Stimulated activated CD4-positive, alpha-beta T cell treated with anti-CD3 and anti-CD28 coated beads, Interleukin-12 subunit alpha, Interleukin-12 subunit beta, amount 100 ng/mL, for 48 hours (primary cell): ENCODE measurements around the gene VPS18.

Source experiments
- DNase-seq, 3 donors: peaks; one replicate each; pipeline ENCODE4 v3.0.0-alpha.2; 2020; ENCODE audit warnings: low read depth in 2 of 3, low spot score in 1 of 3

Gene VPS18

DNA sequence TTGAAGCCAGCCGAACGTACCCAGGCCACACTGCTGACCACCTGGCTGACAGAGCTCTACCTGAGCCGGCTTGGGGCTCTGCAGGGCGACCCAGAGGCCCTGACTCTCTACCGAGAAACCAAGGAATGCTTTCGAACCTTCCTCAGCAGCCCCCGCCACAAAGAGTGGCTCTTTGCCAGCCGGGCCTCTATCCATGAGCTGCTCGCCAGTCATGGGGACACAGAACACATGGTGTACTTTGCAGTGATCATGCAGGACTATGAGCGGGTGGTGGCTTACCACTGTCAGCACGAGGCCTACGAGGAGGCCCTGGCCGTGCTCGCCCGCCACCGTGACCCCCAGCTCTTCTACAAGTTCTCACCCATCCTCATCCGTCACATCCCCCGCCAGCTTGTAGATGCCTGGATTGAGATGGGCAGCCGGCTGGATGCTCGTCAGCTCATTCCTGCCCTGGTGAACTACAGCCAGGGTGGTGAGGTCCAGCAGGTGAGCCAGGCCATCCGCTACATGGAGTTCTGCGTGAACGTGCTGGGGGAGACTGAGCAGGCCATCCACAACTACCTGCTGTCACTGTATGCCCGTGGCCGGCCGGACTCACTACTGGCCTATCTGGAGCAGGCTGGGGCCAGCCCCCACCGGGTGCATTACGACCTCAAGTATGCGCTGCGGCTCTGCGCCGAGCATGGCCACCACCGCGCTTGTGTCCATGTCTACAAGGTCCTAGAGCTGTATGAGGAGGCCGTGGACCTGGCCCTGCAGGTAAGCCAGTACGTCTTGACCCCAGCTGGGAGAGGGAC, 6.2 kb downstream of the VPS18 start:
- DNase-seq = no peak

DNA sequence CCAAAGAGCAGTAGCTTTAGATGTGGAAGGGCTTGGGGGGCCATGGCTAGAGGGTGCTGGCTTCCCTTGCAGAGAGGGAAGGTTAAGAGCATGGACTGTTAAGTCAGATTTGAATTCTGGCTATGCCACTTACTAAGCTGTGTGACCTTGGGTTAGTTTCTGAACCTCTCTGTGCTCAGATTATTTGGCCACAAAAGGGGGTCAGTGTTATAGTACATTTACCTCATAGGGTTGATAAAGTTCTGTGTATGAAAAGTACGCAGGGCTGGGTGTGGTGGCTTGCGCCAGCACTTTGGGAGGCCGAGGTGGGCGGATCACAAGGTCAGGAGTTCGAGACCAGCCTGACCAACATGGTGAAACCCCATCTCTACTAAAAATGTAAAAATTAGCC, 6.8 kb downstream of the VPS18 start:
- DNase-seq = no peak

DNA sequence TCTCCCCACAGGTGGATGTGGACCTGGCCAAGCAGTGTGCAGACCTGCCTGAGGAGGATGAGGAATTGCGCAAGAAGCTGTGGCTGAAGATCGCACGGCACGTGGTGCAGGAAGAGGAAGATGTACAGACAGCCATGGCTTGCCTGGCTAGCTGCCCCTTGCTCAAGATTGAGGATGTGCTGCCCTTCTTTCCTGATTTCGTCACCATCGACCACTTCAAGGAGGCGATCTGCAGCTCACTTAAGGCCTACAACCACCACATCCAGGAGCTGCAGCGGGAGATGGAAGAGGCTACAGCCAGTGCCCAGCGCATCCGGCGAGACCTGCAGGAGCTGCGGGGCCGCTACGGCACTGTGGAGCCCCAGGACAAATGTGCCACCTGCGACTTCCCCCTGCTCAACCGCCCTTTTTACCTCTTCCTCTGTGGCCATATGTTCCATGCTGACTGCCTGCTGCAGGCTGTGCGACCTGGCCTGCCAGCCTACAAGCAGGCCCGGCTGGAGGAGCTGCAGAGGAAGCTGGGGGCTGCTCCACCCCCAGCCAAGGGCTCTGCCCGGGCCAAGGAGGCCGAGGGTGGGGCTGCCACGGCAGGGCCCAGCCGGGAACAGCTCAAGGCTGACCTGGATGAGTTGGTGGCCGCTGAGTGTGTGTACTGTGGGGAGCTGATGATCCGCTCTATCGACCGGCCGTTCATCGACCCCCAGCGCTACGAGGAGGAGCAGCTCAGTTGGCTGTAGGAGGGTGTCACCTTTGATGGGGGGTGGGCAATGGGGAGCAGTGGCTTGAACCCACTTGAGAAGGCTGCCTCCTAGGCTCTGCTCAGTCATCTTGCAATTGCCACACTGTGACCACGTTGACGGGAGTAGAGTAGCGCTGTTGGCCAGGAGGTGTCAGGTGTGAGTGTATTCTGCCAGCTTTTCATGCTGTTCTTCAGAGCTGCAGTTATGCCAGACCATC, 8.6 kb downstream of the VPS18 start:
- DNase-seq = no peak

DNA sequence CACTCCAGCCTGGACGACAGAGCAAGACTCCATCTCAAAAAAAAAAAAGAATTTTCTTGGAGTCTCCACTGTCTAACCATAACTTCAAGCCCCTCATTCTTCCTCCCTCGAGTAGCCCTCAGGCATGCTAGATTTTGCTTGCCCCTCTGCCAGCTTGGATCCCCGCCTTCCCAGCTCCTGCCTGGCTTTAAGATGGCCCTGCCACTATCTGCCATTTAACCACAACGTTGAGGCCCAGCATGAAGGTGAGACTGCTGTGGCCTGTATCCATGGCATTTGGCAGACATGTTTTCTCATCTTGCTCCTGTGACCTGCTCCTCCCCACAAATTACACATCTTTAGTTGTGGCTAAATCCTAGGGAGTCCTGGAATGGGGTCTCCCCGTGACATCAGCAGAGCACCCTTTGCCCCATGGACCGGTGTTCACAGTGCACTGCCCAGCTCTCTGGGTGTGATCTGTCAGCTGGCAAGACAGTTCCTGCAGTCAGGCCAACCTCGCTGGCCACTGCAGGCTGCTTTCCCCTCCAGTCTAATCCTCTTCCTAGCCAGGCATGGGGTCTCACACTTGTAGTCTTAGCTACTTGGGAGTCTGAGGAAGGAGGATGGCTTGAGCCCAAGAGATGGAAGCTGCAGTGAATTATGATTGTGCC, 10.4 kb downstream of the VPS18 start:
- DNase-seq = no peak

DNA sequence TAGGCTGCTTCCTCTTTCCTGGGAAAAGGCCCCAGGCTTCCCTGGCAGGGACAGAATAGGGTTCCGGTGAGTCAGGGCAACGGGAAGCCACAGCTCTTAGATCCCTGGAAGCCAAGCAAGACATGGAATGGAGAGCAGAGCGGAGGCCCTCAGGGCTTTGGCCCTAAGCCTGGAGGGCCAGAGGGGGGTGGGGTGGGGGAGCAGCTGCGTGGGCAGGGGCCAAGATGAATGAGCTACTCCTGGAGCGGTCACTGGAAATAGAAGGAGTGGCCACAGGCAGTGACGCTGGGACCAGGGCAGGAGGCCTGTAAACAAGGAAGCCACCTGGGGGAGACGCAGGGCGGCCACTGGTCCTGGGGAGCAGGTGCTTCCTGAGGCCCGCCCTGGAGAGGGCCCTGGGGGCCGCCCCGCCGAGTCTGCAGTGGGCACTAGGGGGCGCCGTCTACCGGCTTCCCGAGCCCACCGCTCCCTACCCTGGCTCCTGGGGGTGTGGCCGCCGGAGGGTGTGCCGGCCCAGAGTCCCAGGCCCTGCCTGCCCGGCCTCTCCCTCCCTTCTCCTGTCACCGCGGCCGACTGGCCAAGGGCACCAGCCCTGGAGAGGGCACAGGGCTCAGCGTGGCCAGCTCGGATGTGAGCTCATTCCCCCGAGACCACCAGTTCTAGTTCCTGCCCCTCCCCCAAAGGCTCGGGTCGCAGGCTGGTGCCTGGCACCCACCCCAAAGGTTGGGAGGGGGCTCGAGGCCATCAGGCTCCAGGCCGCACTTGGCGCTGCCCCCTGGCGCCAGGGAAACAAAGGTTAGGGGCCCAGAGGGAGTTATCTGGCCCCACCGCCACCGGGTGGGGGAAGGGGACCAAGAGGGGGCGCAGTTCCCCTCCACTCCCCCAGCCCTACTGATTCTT, 12.1 kb downstream of the VPS18 start:
- DNase-seq = peak; percentile 70 to 78 (median 76)

DNA sequence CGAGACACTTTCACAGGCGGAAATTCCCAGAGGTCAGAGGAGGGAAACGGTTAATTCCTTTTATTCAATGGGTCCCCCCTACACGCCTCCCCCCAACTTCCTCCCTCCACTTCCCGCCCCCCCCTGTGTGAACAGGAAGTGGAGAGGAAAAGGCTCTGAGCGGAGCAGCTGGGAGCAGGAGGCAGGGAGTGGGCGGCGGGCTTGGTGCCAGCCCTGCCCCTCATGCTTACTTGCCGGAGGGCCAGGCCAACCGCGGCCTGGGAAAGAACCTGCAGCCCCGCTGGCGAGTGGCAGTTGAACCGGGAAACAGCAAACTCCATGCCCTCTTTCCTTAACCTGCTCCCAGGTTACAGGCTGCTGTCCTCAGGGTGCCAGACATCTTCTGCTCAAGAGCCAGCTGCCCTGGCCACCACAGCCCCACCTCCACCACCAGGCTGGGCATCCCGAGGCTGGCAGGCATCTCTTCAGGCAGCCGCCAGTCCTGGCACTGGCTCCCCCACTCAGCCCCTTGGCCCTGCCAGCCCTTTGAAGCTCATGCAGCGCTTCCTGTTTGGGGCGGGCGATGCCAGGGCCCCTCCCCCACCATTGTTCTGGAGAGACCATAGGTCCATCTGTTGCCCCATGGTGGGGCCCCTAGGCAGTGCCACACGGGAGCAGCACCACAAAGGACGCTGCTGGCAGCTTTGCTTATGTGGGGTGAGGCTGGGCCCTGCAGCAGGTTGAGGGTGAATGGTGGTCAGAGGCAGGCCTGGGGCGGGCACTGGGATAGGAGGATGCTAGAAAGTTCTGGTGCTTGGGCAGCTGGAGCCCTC, 12.9 kb downstream of the VPS18 start:
- peak in 2 of 3 donors; percentile 31 to 39 for DNase-seq

DNA sequence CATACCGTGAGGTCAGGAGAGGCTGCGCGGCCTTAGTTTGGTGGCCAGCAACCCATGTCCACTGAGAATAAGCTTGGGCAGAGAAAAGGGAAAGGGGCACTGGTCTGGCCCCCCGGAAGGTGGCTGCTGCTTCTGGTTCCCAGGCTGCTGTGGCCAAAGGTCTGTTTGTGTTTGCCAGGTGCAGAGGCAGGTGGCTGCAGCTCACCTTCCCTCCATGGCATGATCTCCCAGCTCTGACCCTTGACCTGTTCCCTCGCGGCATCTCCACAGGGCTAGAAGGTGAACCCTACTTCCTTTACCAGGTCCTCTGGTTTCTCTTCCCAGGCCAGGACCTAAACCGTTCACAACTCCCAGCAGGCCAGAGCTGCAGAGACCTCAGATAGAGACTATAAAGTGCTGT, 13.8 kb downstream of the VPS18 start:
- DNase-seq = no peak

DNA sequence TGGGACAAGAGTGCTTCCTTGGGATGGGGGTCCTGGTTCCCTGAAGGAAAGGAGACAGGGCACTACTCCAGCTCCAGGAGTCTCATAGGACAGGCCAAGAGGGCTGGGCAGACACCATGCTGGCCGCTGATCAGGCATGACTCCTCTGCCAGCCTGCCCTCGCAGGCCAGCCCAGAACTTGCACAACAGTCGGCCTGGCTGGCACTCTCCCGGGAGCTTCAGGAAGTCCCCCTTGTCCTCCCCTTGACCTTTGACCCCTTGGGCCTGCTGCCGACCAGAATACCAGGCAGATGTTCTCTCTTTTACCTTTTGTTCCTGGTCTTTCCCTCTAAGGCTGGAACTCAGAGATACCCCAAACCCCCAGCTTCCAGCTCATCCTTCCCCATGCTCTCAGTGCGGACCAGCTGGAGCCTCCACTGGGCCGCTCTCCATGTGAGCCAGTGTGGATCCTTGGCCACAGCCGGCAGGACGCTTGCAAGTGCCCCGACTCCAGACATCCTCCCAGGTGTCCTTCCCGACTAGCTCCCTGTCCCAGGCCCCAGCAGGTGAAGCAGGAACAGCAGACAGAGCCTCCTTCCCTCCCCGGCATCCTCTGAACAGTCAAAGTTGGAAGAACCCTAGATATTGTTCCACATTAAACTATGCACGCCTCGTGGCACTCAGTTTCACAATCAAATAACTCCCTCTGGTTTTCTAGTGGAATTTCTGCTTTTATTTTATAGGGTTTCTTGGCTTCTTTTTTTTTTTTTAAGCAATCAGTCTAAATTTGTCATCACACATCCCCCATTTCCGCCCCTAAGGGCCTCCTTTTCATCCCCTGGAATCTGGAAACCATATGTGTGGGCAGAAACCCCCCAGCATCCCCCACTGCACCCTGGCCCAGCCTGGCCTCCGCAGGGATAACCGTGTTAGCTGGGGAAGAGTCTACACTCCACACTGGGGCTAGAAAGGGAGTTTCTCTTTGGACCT, 15.7 kb downstream of the VPS18 start:
- no peak for DNase-seq

DNA sequence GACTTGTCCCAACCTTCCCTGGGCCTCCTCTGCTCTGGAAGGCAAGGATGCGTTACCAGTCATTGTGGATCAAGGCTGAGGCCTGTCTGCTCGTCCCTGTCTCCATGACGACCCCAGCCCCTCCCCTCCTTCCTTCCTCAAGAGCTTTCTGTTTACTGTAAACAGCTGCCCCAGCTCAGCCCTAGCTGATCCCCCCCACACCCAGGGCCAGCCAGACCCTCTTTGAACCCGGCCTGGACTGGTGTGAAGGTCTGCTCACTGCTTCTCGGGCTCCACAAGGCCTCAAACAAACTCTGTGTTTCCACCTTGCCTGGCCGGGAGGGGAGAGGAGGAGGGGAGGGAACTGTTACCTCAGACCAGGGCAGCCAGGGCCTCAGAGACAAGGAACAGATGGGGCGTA, 16.9 kb downstream of the VPS18 start:
- DNase-seq = no peak

DNA sequence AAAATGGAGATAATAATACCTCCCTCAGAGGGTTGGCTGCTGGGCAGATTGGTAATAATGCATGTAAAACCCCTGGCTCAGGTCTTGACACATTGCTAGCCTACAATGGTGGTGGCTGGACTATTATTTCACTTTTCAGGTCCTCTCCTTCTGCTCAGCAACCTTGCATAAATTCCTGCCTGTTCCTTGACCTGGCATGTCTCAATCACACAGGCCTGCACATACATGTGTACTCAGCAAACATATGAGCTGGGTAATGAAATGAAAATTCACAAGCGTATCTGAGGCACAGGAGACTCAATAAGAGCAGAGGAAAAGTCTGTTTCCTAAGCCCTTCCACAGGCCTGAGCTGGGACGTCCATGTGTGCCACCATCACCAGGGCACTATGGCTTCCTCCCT, 17.4 kb downstream of the VPS18 start:
- no peak for DNase-seq

DNA sequence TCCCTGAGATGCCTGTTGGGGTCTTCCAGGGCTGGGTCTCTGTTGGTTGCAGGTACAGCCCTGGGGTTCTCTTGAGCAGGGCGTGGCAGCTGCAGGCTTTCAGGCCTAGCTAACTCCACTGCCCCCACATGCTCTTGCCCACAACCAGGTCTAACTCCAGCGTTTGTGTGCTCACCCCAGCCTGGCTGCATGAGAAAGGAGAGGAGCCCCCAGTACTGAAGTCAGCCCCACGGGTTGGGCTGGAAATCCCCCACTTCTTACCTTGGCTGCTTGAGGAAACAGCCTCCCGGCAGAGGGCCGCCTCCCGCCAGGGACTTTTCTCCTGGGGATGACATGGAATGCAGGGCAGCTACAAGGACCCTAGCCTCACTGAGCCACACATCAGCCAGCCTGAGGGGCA, 18.2 kb downstream of the VPS18 start:
- no peak for DNase-seq

DNA sequence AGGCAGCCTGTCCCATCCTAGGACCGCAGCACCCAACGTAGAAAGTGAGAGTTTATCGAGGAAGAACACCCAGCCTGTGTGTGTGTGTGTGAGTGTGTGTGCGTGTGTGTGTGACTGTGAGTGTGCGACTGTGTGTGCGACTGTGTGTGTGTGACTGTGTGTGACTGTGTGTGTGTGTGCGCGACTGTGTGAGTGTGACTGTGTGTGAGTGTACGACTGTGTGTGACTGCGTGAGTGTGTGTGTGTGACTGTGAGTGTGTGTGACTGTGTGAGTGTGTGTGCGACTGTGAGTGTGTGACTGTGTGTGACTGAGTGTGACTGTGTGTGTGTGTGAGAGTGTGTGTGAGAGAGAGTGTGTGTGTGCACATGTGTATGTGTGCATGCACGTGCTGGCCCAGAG, 19.8 kb downstream of the VPS18 start:
- DNase-seq = no peak

DNA sequence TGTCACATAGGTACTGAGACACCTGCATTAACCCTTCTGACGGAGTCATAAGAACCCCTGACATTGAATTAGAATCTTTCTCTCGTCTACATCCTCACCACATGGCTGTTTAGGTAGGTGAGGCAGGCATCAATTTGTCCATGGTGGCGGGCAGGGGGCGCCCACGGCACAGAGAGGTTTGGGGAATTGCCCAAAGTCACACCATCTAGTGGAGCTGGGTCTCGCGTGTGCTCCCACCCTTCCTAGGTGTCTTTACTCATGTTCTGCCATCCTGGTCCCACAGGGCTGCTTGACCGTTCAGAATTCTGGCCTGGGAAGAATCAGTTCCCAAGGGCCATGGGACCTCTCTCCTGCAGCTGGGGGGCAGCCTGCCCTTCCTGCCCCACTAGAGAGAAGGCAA, 20.2 kb downstream of the VPS18 start:
- DNase-seq = no peak

DNA sequence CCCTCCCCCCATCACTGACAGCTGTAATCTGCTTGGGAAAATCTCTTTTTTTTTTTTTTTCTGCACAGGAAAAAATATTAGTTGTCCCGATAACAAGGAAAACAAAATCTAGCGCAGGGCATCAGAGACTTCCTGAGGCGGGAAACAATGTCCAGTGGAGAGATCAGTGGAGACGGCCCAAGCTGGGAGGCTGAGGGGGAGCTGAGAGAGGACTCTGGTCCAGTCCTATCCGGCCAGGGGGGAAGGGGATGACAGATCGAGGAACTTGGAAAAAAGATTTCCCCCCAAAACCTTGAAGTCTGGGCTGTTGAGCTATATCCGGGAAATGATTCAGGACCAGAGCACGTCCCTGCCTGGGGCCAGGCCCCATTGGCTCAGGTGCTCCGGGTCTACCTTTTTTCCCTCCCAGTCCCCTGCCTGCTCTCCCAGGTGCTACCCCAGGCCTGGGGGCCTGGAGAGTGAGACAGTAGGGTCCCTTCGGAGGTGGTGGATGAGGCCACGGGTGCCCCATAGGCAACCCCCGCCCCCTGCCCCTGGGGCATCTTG, 20.9 kb downstream of the VPS18 start:
- no peak for DNase-seq

DNA sequence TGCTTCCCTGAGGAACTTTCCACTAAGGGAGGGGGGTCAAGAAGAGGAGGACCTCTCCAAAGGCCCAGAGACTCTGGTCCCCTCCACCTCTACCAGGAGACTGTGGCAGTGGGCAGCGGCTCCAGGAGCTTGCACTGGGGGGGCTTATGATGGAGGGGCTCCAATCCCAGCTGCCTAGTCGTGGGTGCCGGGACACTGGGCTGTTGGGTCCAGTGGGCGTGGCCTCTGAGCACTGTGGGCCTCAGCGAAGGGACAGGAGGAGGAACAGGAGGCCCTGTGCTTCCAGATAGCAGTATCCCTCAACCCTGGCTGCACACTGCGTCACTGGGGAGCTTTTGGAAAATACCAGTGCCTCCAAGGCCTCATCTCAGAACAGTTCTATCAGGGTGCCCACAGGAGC, 21.4 kb downstream of the VPS18 start:
- no peak for DNase-seq

DNA sequence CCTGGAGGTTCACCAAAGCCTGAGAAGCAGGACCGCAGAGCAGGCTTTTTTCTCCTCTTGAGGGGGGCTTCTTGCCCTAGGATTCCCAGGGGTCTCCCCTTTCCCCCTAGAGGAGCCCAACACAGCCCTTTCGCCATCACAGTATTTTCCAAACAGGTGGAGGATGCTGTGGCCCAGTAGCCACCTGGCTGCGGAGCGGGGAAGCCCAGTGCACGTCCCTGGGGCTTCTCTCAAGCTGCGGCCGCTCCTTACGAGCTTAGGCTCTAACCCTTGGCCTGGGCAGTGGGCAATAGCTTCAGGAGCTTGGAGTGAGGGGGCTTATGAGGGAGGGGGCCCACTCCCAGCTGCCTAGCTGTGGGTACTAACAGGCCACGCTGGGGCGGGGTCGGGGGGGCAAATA, 23.3 kb downstream of the VPS18 start:
- no peak for DNase-seq

DNA sequence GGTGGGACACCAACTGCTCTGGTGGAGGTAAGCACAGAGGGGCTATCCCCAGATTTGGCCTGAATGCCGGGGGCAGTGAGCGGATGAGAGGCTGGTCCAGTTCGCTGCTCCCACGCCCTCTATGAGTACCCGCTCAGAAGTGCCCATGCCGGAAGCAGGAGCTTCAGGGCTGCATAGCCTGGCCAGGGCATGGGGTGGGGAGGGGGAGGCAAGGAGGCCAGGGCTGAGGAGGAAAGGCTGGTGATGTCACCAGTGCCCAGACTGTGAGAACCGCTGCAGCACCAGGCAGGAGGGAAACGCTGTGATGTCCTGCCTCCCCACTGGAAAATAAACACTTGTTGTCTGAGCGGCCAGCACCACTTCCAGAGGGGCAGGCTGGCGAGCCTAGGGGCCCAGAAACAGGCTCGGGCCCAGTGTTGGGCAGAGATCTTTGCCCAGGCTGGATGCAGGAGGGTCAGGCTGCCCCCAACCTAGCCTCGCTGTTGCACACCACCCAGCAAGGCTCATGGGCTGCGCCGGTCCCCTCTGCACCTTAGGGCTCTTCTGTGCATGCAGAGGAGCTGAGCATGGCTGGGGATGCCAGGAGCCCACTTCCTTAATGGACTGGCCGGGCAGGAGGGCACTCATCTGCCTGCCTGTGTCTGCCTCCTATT, 24.0 kb downstream of the VPS18 start:
- DNase-seq = no peak

DNA sequence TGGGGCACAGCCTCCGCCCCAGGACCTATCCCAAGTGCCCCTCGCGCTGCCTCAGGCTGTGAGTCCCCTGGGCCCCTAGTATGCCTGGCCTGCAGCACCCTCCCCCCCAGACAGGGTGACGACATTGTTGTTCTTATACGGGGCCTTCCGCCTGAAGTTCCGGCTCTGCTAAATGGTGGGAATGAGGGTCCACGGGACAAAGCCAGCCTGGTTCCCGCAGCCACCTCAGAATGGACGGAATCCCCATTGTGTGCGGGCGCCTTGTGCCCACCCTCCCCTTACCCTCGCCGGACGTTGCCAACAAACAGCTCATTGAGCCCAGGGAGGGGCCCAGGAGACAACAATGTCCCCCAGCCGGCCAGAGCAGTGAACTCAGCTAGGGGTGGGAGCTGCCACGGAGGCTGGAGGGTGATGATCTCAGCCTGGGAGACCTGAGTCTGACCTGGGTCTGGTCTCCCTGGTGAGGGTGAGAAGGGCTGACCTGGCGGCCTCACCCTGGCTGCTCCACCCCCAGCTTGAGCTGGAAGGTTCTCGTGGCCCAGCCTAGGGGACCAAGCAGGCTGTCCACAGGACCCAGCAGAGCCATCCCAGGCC, 24.6 kb downstream of the VPS18 start:
- DNase-seq = no peak
